Measurements from ENCODE around the gene CCDC78. TPM values are rescaled to one million over a fixed set of nuclear protein-coding genes. Genes with fewer than 3 reads are reported as not detected.

The CCDC78 gene
- total RNA-seq (2014; rRNA removed; shearing (Covaris generic); ENCODE audit: low replicate concordance) = 0.59 and 4.9 TPM in 2 replicates

DNA sequence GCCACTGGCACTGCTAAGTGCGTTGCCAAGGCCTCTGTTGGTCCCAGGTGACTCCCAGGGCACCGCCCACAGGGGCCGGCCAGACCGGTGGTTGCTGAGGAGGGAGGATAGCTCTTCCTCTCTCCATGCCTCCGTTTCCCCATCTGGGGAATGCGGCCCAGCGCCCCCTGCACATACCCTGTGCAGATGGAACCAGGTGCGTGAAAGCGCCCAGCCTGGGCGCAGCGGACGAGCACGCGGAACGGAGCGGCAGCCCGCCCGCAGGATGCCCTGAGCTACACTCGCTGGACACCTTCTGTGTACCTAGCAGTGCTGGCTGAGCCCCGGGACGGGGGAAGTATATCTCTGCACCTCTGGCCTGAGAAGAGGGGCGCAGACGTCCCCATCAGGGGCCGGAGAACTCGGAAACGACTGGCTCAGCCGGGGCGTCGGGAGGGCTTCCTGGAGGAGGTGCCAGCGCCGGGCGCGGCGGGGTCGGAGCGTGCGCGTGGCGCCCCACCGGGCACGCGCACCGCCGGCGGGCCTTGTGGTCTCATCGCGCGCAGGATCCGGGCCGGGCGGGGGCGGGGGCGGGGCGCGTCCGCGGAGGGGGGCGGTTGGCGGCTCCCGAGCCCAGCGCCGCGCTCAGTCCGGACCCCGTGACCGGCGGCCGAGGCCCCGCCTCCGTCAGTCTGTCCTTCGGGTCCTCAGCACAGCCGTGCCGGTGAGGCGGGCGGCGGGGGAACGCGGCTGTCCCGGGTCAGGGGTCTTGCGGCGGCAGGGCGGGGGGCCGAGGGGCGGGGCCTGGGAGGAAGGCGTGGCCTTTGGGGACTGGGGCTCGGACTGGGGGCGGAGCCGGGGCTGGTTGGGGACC, at the start of gene CCDC78, which contains the start of gene HAGHL:
CCDC78 (minus strand) TSS at position 6 of the 853 bp plus-strand sequence. CDS start 76 bp downstream, outside the sequence.
HAGHL (plus strand) TSS at position 669 of the 853 bp plus-strand sequence. CDS start 404 bp downstream, outside the sequence.
- DNase-seq = peak; percentile 73
- H3K4me3 ChIP-seq = peak within 1 kb of the TSS; percentile 51
- H3K27me3 ChIP-seq = peaks cover 2% of the 10 kb centered on the region; the same call in 1 of the 2 replicates

DNA sequence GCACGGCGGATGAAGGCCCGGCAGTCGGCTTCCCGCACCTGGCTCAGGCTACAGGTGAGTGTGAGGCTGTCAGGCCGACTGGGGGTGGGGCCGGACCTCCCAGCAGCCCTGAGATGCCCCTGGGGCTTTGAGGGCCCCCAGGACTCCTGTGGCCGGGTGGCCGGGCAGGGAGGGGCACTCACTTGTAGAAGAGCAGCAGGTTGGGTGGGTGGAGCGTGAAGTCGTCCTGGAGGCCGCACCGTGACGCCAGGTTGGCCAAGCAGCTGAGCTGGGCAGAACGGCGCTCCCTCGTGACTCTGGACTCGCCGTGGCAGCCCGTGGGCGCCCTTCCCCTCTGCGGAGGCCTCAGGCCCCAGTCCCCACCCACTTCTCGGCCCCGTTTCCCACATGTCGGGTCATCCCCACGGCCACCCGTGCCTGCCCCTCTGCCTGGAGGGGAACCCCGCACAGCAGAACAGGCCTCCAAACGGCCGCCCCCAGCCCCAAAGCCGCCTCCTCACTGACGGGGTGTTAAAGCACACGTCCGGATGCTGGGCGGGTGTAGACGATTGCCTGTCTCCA, 49.1 kb upstream of the CCDC78 start:
- Histone ChIP-seq H3K27me3 (peaks cover 5% of the 10 kb centered on the region), H3K36me3 (no peaks in the 10 kb centered on the region), H3K9me3 (no peaks in the 10 kb centered on the region), H3K4me3 (no peak overlapping the region)
- no peak for DNase-seq

More for the DNA sequence above, at the start of gene CCDC78, which contains the start of gene HAGHL:
- H3K9me3 ChIP-seq = no peaks in the 10 kb centered on the region
- H3K36me3 ChIP-seq = peaks cover 4% of the 10 kb centered on the region

DNA sequence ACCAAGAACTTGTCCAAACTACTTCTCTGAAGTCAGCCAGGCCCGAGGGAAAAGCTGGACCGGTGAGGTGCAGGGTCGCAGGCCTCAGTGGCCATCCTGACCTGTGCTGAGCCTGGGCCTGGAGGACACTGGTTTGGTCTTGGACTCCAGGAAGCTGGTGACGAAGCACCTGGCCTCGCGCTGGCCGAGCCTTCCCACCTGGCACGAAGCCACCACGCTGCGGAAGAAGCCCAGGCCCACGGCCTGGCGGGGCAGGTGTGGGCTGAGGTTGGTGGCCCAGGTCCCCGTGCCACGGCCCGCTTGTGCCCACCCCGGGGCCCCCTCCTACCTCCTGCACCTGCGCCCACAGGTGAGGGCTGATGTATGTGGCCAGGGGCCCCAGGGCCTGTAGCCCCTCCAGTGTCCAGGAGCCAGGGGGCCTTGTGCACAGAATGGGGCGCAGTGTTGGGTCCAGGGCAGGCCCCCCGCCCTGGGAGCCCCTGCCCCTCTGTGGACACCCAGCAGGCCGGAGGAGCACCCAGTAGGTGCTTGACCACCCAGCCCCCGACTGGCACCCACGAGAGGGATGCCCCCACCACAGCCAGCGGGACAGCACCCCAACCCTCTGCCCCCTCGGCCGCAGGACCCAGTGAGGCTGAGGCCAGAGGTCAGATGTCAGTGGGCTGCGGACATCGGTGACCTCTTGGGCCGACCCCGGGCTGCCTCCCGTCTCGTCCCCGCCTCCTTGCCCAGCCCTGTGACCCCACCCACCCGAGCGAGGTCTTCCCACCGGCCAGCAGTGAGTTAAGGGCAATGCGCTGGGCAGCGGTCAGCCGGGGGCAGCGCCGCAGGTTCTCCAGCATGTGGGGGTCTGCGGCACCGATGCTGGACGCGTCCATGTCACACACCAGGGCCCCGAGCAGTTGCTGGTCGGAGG, 48.1 kb upstream of the CCDC78 start:
- Histone ChIP-seq H3K27me3 (peaks cover 5% of the 10 kb centered on the region), H3K4me3 (no peak overlapping the region), H3K36me3 (no peaks in the 10 kb centered on the region), H3K9me3 (no peaks in the 10 kb centered on the region)
- no peak for DNase-seq

DNA sequence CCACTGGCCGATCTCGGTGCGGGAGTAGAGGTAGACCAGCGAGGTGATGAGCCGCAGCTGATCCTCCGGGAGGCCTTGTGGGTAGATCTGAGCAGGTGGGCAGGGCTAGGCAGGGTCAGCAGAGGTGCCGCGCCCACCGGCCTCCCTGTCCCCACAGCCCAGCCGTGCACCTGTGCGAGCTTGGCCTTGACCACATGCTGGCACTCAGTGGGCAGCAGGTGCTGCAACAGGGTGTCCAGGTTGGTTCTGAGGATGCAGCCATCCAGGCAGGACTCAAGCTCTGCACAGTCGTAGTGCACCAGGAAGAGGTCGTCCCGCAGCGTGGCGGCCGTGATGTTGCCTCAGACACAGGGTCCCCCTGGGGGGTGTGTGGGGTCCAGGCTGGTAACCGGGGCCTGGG, 46.7 kb upstream of the CCDC78 start:
- Histone ChIP-seq H3K9me3 (no peaks in the 10 kb centered on the region), H3K4me3 (no peak overlapping the region), H3K36me3 (no peaks in the 10 kb centered on the region), H3K27me3 (peaks cover 3% of the 10 kb centered on the region; the same call in 1 of the 2 replicates)
- no peak for DNase-seq

DNA sequence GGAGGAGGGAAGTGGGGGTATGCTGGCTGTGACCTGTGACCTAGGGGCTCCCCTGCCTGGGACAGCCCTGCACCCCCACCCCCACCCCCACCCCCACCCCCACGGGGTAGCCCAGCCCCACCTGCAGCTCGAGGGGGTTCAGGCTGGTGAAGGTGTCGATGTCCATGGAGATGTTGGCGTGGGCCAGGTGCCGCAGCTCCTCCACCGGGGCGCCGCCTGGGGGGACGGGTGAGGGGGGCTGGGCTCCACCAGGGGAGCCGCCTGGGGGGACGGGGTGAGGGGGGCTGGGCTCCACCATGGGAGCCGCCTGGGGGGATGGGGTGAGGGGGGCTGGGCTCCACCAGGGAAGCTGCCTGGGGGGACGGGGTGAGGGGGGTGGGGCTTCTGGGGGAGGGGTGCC, 44.2 kb upstream of the CCDC78 start:
- DNase-seq = no peak
- no peaks in the 10 kb centered on the region for H3K36me3 ChIP-seq
- no peak overlapping the region for H3K4me3 ChIP-seq
- no peaks in the 10 kb centered on the region for H3K9me3 ChIP-seq
- no peaks in the 10 kb centered on the region for H3K27me3 ChIP-seq

DNA sequence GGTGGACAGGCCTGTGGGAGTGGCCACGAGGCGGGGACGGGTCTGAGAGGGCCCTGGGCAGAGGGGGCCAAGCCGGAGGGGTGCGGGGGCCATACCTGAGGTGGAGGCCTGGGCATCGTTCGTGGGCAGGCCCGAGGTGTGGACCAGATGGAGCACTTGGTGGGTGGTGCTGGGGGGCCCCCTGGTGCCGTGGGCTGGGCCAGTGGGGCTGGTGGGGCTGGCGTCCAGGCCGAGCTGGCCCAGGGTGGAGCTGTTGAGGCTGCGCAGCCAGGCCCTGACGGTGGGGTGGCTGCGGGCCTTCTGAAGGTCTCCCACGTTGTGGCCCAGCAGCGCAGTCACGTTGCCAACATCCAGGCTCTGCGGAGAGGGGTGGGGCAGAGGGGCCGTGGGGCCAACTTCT, 43.7 kb upstream of the CCDC78 start:
- Histone ChIP-seq H3K4me3 (no peak overlapping the region), H3K36me3 (no peaks in the 10 kb centered on the region), H3K27me3 (no peaks in the 10 kb centered on the region), H3K9me3 (no peaks in the 10 kb centered on the region)
- no peak for DNase-seq

DNA sequence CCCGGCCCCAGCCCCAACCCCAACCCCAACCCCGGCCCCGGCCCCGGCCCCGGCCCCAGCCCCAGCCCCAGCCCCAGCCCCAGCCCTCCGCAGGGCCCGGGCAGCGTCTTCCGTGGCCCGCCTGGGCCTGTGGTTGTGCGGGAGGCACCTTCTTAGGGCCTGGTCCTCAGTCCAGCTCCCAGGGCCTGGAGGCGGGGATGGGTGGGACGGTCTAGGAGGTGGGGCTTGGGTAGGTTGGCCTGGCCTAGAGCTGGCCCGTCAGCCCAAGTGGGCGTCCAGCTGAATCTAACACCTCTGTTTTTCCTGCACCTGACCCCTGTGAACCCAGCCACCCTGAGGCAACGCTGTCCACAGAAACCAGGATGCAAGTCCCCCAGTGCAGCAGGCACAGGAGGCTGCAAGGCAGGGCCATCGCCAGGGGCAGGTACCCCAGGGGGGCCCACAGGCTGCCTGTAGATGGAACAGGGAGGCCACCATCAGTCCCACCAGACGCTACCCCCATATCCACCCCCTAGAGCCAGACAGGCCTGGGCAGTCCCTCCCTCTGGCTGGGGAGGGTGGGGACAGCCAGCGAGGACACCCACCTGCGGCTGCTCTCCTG, 43.0 kb upstream of the CCDC78 start:
- no peak overlapping the region for H3K4me3 ChIP-seq
- H3K27me3 ChIP-seq = no peaks in the 10 kb centered on the region
- H3K9me3 ChIP-seq = no peaks in the 10 kb centered on the region
- H3K36me3 ChIP-seq = no peaks in the 10 kb centered on the region
- no peak for DNase-seq

DNA sequence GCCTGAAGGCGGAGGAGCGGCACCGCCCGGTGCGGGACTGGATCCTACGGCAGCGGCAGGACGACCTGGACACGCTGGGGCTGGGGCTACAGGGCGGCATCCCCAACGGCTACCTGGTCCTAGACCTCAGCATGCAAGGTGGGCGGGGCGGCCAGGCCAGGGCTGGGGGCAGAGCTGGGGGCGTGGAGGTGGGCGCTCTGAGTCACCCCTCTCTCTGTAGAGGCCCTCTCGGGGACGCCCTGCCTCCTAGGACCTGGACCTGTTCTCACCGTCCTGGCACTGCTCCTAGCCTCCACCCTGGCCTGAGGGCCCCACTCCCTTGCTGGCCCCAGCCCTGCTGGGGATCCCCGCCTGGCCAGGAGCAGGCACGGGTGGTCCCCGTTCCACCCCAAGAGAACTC, 42.2 kb upstream of the CCDC78 start:
- Histone ChIP-seq H3K4me3 (no peak overlapping the region), H3K36me3 (no peaks in the 10 kb centered on the region), H3K9me3 (no peaks in the 10 kb centered on the region), H3K27me3 (no peaks in the 10 kb centered on the region)
- DNase-seq = no peak

DNA sequence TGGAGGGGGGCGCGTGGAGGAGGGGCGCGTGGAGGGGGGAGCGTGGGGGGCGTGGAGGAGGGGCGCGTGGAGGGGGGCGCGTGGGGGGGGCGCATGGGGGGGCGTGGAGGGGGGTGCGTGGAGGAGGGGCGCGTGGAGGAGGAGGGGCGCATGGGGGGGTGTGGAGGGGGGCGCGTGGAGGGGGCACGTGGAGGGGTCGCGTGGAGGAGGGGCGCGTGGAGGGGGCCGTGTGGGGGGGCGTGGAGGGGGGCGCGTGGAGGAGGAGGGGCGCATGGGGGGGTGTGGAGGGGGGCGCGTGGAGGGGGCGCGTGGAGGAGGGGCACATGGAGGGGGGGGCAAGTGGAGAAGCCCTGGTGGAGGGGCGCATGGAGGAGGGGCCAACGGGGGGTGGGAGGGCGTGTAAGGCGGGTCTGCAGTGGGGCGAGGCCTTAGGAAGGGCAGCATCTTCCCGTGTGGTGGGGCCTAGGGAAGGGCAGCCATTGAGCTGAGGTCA, 41.5 kb upstream of the CCDC78 start:
- no peak overlapping the region for H3K4me3 ChIP-seq
- no peaks in the 10 kb centered on the region for H3K9me3 ChIP-seq
- DNase-seq = no peak
- no peaks in the 10 kb centered on the region for H3K36me3 ChIP-seq
- no peaks in the 10 kb centered on the region for H3K27me3 ChIP-seq

DNA sequence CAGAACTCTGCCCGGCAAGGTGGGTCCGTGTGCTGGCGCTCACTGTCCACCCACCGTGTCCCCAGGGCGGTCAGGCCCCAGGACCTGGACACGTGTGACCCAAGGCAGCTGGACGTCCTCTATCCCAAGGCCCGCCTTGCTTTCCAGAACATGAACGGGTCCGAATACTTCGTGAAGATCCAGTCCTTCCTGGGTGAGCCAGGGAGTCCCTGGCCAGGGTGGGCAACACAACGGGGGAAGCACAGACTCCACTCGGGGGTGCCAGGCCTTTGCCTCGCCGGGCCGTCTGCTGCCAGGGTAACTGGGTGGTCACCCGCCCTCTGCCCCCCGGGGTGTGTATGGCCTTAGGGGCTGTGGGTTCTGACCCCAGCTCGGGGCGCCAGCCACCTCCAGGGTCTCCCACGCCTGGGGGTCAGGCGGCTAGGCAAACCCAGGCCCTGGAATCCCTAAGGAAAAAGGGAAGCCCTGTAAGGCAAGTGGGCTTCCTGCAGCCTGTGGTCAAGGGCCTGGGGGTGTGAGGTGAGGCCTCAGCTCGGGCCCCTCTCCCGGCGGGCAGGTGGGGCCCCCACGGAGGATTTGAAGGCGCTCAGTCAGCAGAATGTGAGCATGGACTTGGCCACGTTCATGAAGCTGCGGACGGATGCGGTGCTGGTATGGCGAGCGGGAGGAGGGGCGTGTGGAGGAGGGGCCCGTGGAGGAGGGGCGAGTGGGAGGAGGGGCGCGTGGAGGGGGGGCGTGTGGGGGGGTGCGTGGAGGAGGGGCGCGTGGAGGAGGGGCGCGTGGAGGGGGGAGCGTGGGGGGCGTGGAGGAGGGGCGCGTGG, 40.8 kb upstream of the CCDC78 start:
- no peak for DNase-seq
- no peaks in the 10 kb centered on the region for H3K36me3 ChIP-seq
- no peaks in the 10 kb centered on the region for H3K9me3 ChIP-seq
- H3K27me3 ChIP-seq = no peaks in the 10 kb centered on the region
- H3K4me3 ChIP-seq = no peak overlapping the region

DNA sequence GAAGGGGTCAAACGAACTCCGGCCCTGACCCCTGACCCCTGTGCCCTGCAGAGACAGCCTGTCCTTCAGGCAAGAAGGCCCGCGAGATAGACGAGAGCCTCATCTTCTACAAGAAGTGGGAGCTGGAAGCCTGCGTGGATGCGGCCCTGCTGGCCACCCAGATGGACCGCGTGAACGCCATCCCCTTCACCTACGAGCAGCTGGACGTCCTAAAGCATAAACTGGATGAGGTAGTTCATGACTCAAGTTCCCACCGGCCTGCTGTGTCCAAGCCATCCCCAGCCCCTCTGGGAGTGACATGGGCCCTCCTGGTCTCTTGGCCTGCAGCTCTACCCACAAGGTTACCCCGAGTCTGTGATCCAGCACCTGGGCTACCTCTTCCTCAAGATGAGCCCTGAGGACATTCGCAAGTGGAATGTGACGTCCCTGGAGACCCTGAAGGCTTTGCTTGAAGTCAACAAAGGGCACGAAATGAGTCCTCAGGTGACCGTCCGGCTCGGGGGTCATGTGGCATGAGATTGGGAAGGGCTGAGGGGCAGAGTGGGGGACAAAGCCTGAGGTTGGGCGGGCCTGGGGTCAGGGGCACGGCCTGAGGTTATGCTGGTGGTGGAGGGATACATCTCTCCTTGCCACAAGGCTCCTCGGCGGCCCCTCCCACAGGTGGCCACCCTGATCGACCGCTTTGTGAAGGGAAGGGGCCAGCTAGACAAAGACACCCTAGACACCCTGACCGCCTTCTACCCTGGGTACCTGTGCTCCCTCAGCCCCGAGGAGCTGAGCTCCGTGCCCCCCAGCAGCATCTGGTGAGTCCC, 40.0 kb upstream of the CCDC78 start:
- Histone ChIP-seq H3K27me3 (no peaks in the 10 kb centered on the region), H3K9me3 (no peaks in the 10 kb centered on the region), H3K36me3 (no peaks in the 10 kb centered on the region), H3K4me3 (no peak overlapping the region)
- no peak for DNase-seq

DNA sequence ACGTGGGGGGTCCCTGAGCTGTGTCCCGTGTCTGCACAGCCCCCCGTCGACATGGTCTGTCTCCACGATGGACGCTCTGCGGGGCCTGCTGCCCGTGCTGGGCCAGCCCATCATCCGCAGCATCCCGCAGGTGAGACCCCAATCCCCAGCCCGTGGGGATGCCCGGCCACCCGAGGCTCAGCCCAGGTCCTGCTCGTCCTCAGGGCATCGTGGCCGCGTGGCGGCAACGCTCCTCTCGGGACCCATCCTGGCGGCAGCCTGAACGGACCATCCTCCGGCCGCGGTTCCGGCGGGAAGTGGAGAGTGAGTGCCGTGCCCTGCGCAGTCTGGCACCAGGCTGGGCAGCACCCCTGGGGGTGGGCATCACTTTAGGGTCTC, 39.2 kb upstream of the CCDC78 start:
- no peak overlapping the region for H3K4me3 ChIP-seq
- H3K27me3 ChIP-seq = no peaks in the 10 kb centered on the region
- no peaks in the 10 kb centered on the region for H3K9me3 ChIP-seq
- DNase-seq = no peak
- no peaks in the 10 kb centered on the region for H3K36me3 ChIP-seq

DNA sequence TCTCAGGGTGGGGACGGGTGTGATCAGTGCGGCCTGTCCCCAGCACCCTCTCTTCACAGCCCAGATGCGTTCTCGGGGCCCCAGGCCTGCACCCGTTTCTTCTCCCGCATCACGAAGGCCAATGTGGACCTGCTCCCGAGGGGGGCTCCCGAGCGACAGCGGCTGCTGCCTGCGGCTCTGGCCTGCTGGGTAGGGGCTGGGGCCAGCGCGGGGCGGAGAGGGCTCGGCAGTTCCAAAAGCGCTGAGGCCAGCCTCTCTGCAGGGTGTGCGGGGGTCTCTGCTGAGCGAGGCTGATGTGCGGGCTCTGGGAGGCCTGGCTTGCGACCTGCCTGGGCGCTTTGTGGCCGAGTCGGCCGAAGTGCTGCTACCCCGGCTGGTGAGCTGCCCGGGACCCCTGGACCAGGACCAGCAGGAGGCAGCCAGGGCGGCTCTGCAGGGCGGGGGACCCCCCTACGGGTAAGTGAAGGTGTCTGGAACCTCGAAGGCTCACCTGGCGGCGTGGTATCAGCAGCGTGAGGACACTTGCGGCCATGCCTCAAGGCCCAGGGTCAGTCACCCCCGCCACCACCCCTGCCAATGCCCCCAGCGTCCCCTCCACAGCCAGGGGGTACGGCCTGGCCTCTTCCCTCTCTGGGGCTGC, 38.7 kb upstream of the CCDC78 start:
- H3K9me3 ChIP-seq = no peaks in the 10 kb centered on the region
- H3K4me3 ChIP-seq = no peak overlapping the region
- H3K27me3 ChIP-seq = no peaks in the 10 kb centered on the region
- H3K36me3 ChIP-seq = no peaks in the 10 kb centered on the region
- DNase-seq = no peak

DNA sequence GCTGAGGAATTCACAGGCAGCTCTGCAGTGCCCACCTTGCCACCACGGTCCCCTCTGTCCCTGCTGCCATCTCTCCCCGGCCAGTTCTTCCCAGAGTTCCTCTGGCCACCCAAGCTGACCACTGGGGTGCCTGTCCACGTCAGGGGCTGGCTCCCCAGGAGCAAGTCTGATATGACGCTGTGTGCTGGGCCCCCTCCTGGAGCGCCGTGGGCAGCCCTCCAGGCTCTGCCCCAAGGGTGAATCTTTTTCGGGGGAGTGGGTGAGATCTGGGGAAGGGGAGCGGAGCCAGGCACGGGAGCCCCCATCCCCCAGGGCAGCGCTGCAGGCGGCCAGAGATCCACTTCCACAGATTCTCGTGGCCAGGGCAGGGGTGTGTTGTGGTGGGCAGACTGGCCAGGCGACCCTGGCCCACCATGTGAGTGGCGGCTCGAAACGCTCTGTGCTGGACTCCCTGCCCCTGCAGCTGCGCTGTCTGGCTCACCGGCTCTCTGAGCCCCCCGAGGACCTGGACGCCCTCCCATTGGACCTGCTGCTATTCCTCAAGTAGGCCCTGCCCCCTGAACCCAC, 38.0 kb upstream of the CCDC78 start:
- Histone ChIP-seq H3K36me3 (no peaks in the 10 kb centered on the region), H3K9me3 (no peaks in the 10 kb centered on the region), H3K27me3 (no peaks in the 10 kb centered on the region), H3K4me3 (no peak overlapping the region)
- DNase-seq = no peak

Data from MG63 (cell line).